ENCODE measurements around the gene ACTL8.
"Not testable (repeated sequence)": the region's sequence is repeated elsewhere in the genome, so short reads cannot be mapped to it uniquely, and the experiment has no call there.

The ACTL8 gene

GRCh38 chr1:17735793-17736192 lies 19.3 kb upstream of the ACTL8 start:
- DNase-seq = no peak

- no peak for DNase-seq
These were observed 18.5 kb upstream of the ACTL8 start for GRCh38 chr1:17736625-17737024.

- DNase-seq = no peak
These were observed 16.1 kb upstream of the ACTL8 start for GRCh38 chr1:17739050-17739449.

- DNase-seq = no peak
These were observed 14.1 kb upstream of the ACTL8 start for GRCh38 chr1:17741052-17741451.

- DNase-seq = no peak
These were observed 12.6 kb upstream of the ACTL8 start for GRCh38 chr1:17742583-17742982.

- no peak for DNase-seq
These were observed 12.0 kb upstream of the ACTL8 start for GRCh38 chr1:17743008-17743647.

- no peak for DNase-seq
These were observed 11.2 kb upstream of the ACTL8 start for GRCh38 chr1:17743925-17744324.

GRCh38 chr1:17744666-17745478 lies 10.3 kb upstream of the ACTL8 start:
- DNase-seq = no peak

- DNase-seq = no peak
These were observed 9.6 kb upstream of the ACTL8 start for GRCh38 chr1:17745479-17745955.

GRCh38 chr1:17746281-17746680 lies 8.9 kb upstream of the ACTL8 start:
- DNase-seq = not testable (repeated sequence)

- DNase-seq = no peak
These were observed 8.2 kb upstream of the ACTL8 start for GRCh38 chr1:17746920-17747319.

GRCh38 chr1:17750333-17750732 lies 4.8 kb upstream of the ACTL8 start:
- no peak for DNase-seq

GRCh38 chr1:17752356-17752755 lies 2.8 kb upstream of the ACTL8 start:
- DNase-seq = no peak

- DNase-seq = no peak
These were observed 2.3 kb downstream of the ACTL8 start for GRCh38 chr1:17757426-17757825.

GRCh38 chr1:17759114-17759513 lies 4.0 kb downstream of the ACTL8 start:
- DNase-seq = no peak

- DNase-seq = no peak
These were observed 7.2 kb downstream of the ACTL8 start for GRCh38 chr1:17762313-17762712.

- no peak for DNase-seq
These were observed 8.3 kb downstream of the ACTL8 start for GRCh38 chr1:17763417-17763816.

- DNase-seq = no peak
These were observed 8.9 kb downstream of the ACTL8 start for GRCh38 chr1:17763995-17764394.

- DNase-seq = no peak
These were observed 9.5 kb downstream of the ACTL8 start for GRCh38 chr1:17764591-17764990.

- no peak for DNase-seq
These were observed 10.6 kb downstream of the ACTL8 start for GRCh38 chr1:17765444-17766411.

- no peak for DNase-seq
These were observed 13.6 kb downstream of the ACTL8 start for GRCh38 chr1:17768651-17769241.

GRCh38 chr1:17770983-17771382 lies 15.8 kb downstream of the ACTL8 start:
- DNase-seq = no peak
